HepG2 (cell line): Measurements from ENCODE around the gene KHK. TPM values are rescaled to one million over a fixed set of nuclear protein-coding genes. Genes with fewer than 3 reads are reported as not detected.
A peak's percentile ranks its signal among the peaks of the same experiment; 100 is the strongest.

Experiments used
- ATRX ChIP-seq: sonication (generic); formaldehyde crosslinking; IDR thresholded peaks from 2 replicates; pipeline ENCODE4 v1.4.0; 2020; ENCODE audit warnings: missing genetic modification reagents, borderline replicate concordance
- BHLHE40 ChIP-seq: IDR thresholded peaks from 2 replicates; pipeline ENCODE4 v1.6.1; 2011; ENCODE audit warnings: low read length, improper control_type of control experiment
- CREB1 ChIP-seq, 2 experiments: fragments of 450-650 bp in 1 of 2; IDR thresholded peaks; 2 replicates each; pipeline ENCODE4 v1.6.1; 2016 to 2017; ENCODE audit warnings: control low read depth in 1 of 2, mild to moderate bottlenecking in 1 of 2, missing compliant biosample characterization in 1 of 2, missing genetic modification characterization in 1 of 2
- KDM1A ChIP-seq: IDR thresholded peaks from 2 replicates; pipeline ENCODE4 v1.6.1; 2016; ENCODE audit warnings: missing compliant biosample characterization
- SOX13 ChIP-seq, 3 experiments: fragments of 450-650 bp in 1 of 3; sonication (generic) in 1 of 3; formaldehyde crosslinking in 1 of 3; IDR thresholded peaks in 2 of 3; conservative IDR thresholded peaks in 1 of 3; 2 replicates each; pipeline versions ENCODE4 v1.5.0 to v1.6.1; 2016 to 2020; ENCODE audit warnings: antibody characterized with exemption in 1 of 3, mild to moderate bottlenecking in 1 of 3, missing compliant biosample characterization in 1 of 3, missing genetic modification reagents in 1 of 3, moderate library complexity in 1 of 3
- ZFP41 ChIP-seq: sonication (generic); formaldehyde crosslinking; IDR thresholded peaks from 2 replicates; pipeline ENCODE4 v1.4.0; 2020; ENCODE audit warnings: mild to moderate bottlenecking, missing genetic modification reagents, borderline replicate concordance
- polyA plus RNA-seq, 8 experiments: library from polyadenylated mRNA; depleted of rRNA in 3 of 8; stranded (reverse) in 7 of 8; unstranded in 1 of 8; fragments of >200 nt; fragmentation: Illumina TruSeq in 4 of 8; extraction: Trizol in 4 of 8; gene quantifications; 2 replicates each; pipeline versions ENCODE4 v1.2.1 to v1.2.3, GENCODE V29; 2011 to 2016; ENCODE audit warnings: low read depth in 4 of 8, missing spikeins in 1 of 8, mixed read lengths in 1 of 8; ENCODE audit not compliant: insufficient read depth in 1 of 8
- total RNA-seq, 5 experiments: library from RNA; depleted of rRNA; stranded (reverse); fragments of >200 nt; fragmentation: Illumina TruSeq; extraction: Trizol; gene quantifications; 2 replicates each; pipeline ENCODE4 v1.2.3, GENCODE V29; 2016; ENCODE audit warnings: low read depth in 1 of 5
- TF ChIP-seq, protein P1 (sequence below), 2 experiments: fragments of 450-650 bp in 1 of 2; sonication (generic) in 1 of 2; formaldehyde crosslinking in 1 of 2; IDR thresholded peaks; 2 replicates each; pipeline versions ENCODE4 v1.6.1 to v1.8.0; 2016 to 2022; ENCODE audit warnings: antibody characterized with exemption in 1 of 2, mild to moderate bottlenecking in 1 of 2, missing genetic modification reagents in 1 of 2
- TF ChIP-seq, protein P2 (sequence below): sonication (generic); formaldehyde crosslinking; IDR thresholded peaks from 2 replicates; pipeline ENCODE4 v1.4.0; 2020; ENCODE audit warnings: missing genetic modification reagents, borderline replicate concordance
- TF ChIP-seq, protein P3 (sequence below): sonication (generic); formaldehyde crosslinking; IDR thresholded peaks from 2 replicates; pipeline ENCODE4 v1.8.1; 2023; ENCODE audit warnings: mild to moderate bottlenecking, inconsistent platforms, moderate library complexity, missing genetic modification reagents, borderline replicate concordance

The KHK gene
- total and polyA plus RNA-seq, 2 of the 13 experiments (the other 11 are each of a cell fraction or from before 2014, with no cell fraction given): 40.9 to 99.2 TPM

DNA sequence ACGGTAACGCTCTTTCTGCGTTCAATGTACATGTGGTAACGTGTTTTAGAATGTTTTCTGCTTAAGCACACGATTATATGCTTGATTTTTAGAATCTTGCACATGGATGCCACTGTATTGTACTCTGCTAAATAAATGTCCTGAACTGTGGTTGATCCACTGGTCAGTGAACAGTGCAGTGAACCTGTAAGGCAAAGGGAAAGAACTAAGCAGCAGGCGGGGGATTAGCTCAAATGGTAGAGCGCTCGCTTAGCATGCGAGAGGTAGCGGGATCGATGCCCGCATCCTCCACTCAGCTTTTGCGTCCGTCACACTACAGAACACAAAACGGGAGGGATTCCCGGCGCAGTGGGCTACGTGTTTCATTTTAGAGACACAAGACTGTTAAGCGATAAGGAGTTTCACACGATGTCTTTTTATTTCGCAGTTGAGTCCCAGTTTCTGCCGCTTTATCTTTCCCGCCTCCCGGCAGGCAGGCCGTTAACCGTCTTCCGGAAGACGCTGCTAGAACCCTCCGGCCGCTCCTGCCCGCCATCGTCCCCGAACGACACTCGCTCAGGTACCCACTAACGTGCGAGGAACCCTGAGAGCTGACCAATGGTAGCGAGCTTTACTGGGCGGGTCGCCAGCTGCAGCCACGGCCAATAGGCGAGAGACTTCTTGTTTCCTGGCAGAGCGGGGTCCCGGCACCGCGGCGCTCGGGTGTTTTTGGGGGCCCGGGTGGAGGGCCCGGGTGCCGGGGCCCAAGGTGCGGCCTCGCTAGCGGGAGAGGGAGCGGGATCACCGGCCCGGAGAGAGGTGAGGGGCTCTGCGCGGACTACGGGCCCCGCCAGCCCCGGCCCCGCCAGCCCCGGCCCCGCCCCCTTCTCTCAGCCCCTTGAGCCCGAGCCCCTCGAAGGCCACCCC, 35.3 kb upstream of the KHK start, which contains the start of gene AGBL5 (continued):
- TF ChIP-seq, protein P1, sequence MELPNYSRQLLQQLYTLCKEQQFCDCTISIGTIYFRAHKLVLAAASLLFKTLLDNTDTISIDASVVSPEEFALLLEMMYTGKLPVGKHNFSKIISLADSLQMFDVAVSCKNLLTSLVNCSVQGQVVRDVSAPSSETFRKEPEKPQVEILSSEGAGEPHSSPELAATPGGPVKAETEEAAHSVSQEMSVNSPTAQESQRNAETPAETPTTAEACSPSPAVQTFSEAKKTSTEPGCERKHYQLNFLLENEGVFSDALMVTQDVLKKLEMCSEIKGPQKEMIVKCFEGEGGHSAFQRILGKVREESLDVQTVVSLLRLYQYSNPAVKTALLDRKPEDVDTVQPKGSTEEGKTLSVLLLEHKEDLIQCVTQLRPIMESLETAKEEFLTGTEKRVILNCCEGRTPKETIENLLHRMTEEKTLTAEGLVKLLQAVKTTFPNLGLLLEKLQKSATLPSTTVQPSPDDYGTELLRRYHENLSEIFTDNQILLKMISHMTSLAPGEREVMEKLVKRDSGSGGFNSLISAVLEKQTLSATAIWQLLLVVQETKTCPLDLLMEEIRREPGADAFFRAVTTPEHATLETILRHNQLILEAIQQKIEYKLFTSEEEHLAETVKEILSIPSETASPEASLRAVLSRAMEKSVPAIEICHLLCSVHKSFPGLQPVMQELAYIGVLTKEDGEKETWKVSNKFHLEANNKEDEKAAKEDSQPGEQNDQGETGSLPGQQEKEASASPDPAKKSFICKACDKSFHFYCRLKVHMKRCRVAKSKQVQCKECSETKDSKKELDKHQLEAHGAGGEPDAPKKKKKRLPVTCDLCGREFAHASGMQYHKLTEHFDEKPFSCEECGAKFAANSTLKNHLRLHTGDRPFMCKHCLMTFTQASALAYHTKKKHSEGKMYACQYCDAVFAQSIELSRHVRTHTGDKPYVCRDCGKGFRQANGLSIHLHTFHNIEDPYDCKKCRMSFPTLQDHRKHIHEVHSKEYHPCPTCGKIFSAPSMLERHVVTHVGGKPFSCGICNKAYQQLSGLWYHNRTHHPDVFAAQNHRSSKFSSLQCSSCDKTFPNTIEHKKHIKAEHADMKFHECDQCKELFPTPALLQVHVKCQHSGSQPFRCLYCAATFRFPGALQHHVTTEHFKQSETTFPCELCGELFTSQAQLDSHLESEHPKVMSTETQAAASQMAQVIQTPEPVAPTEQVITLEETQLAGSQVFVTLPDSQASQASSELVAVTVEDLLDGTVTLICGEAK (IDR thresholded peaks at IDR 0.05): 0 out of 2 replicates have a peak, but pooled peaks have one; percentile 28
- TF ChIP-seq, protein P1 (CRISPR knock-in tag; IDR thresholded peaks at IDR 0.05): peak; percentile 86
- TF ChIP-seq BHLHE40: no peak
- TF ChIP-seq, protein P2, sequence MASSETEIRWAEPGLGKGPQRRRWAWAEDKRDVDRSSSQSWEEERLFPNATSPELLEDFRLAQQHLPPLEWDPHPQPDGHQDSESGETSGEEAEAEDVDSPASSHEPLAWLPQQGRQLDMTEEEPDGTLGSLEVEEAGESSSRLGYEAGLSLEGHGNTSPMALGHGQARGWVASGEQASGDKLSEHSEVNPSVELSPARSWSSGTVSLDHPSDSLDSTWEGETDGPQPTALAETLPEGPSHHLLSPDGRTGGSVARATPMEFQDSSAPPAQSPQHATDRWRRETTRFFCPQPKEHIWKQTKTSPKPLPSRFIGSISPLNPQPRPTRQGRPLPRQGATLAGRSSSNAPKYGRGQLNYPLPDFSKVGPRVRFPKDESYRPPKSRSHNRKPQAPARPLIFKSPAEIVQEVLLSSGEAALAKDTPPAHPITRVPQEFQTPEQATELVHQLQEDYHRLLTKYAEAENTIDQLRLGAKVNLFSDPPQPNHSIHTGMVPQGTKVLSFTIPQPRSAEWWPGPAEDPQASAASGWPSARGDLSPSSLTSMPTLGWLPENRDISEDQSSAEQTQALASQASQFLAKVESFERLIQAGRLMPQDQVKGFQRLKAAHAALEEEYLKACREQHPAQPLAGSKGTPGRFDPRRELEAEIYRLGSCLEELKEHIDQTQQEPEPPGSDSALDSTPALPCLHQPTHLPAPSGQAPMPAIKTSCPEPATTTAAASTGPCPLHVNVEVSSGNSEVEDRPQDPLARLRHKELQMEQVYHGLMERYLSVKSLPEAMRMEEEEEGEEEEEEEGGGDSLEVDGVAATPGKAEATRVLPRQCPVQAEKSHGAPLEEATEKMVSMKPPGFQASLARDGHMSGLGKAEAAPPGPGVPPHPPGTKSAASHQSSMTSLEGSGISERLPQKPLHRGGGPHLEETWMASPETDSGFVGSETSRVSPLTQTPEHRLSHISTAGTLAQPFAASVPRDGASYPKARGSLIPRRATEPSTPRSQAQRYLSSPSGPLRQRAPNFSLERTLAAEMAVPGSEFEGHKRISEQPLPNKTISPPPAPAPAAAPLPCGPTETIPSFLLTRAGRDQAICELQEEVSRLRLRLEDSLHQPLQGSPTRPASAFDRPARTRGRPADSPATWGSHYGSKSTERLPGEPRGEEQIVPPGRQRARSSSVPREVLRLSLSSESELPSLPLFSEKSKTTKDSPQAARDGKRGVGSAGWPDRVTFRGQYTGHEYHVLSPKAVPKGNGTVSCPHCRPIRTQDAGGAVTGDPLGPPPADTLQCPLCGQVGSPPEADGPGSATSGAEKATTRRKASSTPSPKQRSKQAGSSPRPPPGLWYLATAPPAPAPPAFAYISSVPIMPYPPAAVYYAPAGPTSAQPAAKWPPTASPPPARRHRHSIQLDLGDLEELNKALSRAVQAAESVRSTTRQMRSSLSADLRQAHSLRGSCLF (CRISPR knock-in tag): peak; percentile 94; the same call in 1 of the 2 replicates
- TF ChIP-seq KDM1A: peak; percentile 82
- TF ChIP-seq, protein P3, sequence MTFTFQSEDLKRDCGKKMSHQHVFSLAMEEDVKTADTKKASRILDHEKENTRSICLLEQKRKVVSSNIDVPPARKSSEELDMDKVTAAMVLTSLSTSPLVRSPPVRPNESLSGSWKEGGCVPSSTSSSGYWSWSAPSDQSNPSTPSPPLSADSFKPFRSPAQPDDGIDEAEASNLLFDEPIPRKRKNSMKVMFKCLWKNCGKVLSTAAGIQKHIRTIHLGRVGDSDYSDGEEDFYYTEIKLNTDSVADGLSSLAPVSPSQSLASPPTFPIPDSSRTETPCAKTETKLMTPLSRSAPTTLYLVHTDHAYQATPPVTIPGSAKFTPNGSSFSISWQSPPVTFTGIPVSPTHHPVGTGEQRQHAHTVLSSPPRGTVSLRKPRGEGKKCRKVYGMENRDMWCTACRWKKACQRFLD (CRISPR knock-in tag): peak; percentile 88; the same call in 1 of the 2 replicates
- TF ChIP-seq CREB1 (IDR thresholded peaks at IDR 0.05): 0 out of 2 replicates have a peak, but pooled peaks have one; percentile 20
- TF ChIP-seq CREB1 (CRISPR knock-in tag; IDR thresholded peaks at IDR 0.05): no peak; the same call in none of the 2 replicates
- no peak for TF ChIP-seq ATRX (CRISPR knock-in tag)
- peak; percentile 67 for TF ChIP-seq SOX13 (IDR thresholded peaks at IDR 0.05)
- TF ChIP-seq SOX13 (CRISPR knock-in tag; conservative IDR thresholded peaks at IDR 0.05 in 1 of 2, IDR thresholded peaks at IDR 0.05 in 1 of 2): no peak; a peak in 1 of 4 replicates
- TF ChIP-seq ZFP41 (CRISPR knock-in tag): 0 out of 2 replicates have a peak, but pooled peaks have one; percentile 86
